Smooth muscle cell (in vitro differentiated cells): ENCODE results near the gene ZBED6. TPM values are rescaled to one million over a fixed set of nuclear protein-coding genes. Genes with fewer than 3 reads are reported as not detected.
"Not testable (repeated sequence)": the region's sequence is repeated elsewhere in the genome, so short reads cannot be mapped to it uniquely, and the experiment has no call there.

ENCODE experiments used
- DNase-seq: peaks from one replicate; lab custom pipeline; 2025; ENCODE audit not compliant: unreplicated experiment; lab: John Stamatoyannopoulos, UW
- H2AFZ ChIP-seq: fragments of 200-600 bp; sonication (generic); 2 replicates; pipeline ENCODE4 v1.6.0; 2016; ENCODE audit warnings: antibody characterized with exemption, low read depth, mild to moderate bottlenecking
- H3F3A ChIP-seq: fragments of 200-600 bp; sonication (generic); 2 replicates; pipeline ENCODE4 v1.6.0; 2017; ENCODE audit warnings: antibody characterized with exemption, low read depth
- H3K27ac ChIP-seq: fragments of 200-600 bp; sonication (generic); 2 replicates; pipeline ENCODE4 v1.5.1; 2016; ENCODE audit warnings: low read depth, mild to moderate bottlenecking
- H3K27me3 ChIP-seq: fragments of 200-600 bp; sonication (generic); 2 replicates; pipeline ENCODE4 v1.6.1; 2016; ENCODE audit warnings: low read depth, mild to moderate bottlenecking
- H3K36me3 ChIP-seq: fragments of 200-600 bp; sonication (generic); 2 replicates; pipeline ENCODE4 v1.5.1; 2016; ENCODE audit warnings: low read depth
- H3K4me1 ChIP-seq: fragments of 200-600 bp; sonication (generic); 2 replicates; pipeline ENCODE4 v1.5.1; 2016; ENCODE audit warnings: low read depth
- H3K4me2 ChIP-seq: fragments of 200-600 bp; sonication (generic); 2 replicates; pipeline ENCODE4 v1.6.0; 2016; ENCODE audit warnings: mild to moderate bottlenecking
- H3K4me3 ChIP-seq: fragments of 200-600 bp; sonication (generic); 2 replicates; pipeline ENCODE4 v1.5.1; 2016; ENCODE audit warnings: mild to moderate bottlenecking
- H3K79me2 ChIP-seq: fragments of 200-600 bp; sonication (generic); 2 replicates; pipeline ENCODE4 v1.6.0; 2016; ENCODE audit warnings: low read depth, mild to moderate bottlenecking
- H3K9ac ChIP-seq: fragments of 200-600 bp; sonication (generic); 2 replicates; pipeline ENCODE4 v1.6.0; 2016; ENCODE audit warnings: low read depth
- H3K9me3 ChIP-seq: fragments of 200-600 bp; sonication (generic); replicated peaks from 2 replicates; pipeline ENCODE4 v1.5.1; 2016; ENCODE audit warnings: low read depth
- H4K20me1 ChIP-seq: fragments of 200-600 bp; sonication (generic); 2 replicates; pipeline ENCODE4 v1.6.0; 2016; ENCODE audit warnings: low read depth
- WGBS: methylation state at CpG from one replicate; pipeline ENCODE4 v1.1.7; 2016; ENCODE audit warnings: low lambda C conversion rate; 5-methylcytosine and 5-hydroxymethylcytosine counted together
- polyA plus RNA-seq: library from polyadenylated mRNA; unstranded; fragments of >200 nt; fragmentation: Nextera tagmentation; extraction: Ambion mirVana; gene quantifications from 2 replicates; pipeline ENCODE4 v1.2.1, GENCODE V29; 2016
- total RNA-seq: library from RNA; depleted of rRNA; stranded (reverse); fragments of >200 nt; gene quantifications from 2 replicates; pipeline ENCODE4 v1.2.3, GENCODE V29; 2014
- TF ChIP-seq, protein P1 (sequence below): fragments of 200-600 bp; sonication (generic); IDR thresholded peaks from 2 replicates; pipeline ENCODE4 v1.5.1; 2017; ENCODE audit warnings: borderline replicate concordance, mild to moderate bottlenecking, antibody characterized with exemption; ENCODE audit not compliant: insufficient read depth, poor library complexity, severe bottlenecking

ZBED6 gene
- total and polyA plus RNA-seq, 2 experiments from 2014 or later: 1.9 to 32.0 TPM

GRCh38 chr1:203792486-203792885 is 2.9 kb upstream of the ZBED6 start:
- peaks cover 14% of the 10 kb centered on the region for H4K20me1 ChIP-seq
- no peak overlapping the region for H3K9ac ChIP-seq
- 85% methylated on average over 2 of the region's 2 CpGs for WGBS

GRCh38 chr1:203793561-203793960 is 1.9 kb upstream of the ZBED6 start:
- H3K4me3 ChIP-seq, H3K27me3 ChIP-seq, H3K27ac ChIP-seq, H3K4me2 ChIP-seq, H3K9ac ChIP-seq, H3K9me3 ChIP-seq, H2AFZ ChIP-seq, H3K36me3 ChIP-seq, DNase-seq, H3F3A ChIP-seq: not testable (repeated sequence)
- peaks cover 25% of the 10 kb centered on the region for H4K20me1 ChIP-seq
- H3K79me2 ChIP-seq: peaks cover 28% of the 10 kb centered on the region
- peaks cover 14% of the 10 kb centered on the region for H3K4me1 ChIP-seq
- WGBS: 88% methylated on average over 7 of the region's 7 CpGs

More at GRCh38 chr1:203792486-203792885, 2.9 kb upstream of the ZBED6 start:
- H2AFZ ChIP-seq: no peak overlapping the region
- no peaks in the 10 kb centered on the region for H3K36me3 ChIP-seq
- no peak overlapping the region for H3K4me3 ChIP-seq
- TF ChIP-seq, protein P1, sequence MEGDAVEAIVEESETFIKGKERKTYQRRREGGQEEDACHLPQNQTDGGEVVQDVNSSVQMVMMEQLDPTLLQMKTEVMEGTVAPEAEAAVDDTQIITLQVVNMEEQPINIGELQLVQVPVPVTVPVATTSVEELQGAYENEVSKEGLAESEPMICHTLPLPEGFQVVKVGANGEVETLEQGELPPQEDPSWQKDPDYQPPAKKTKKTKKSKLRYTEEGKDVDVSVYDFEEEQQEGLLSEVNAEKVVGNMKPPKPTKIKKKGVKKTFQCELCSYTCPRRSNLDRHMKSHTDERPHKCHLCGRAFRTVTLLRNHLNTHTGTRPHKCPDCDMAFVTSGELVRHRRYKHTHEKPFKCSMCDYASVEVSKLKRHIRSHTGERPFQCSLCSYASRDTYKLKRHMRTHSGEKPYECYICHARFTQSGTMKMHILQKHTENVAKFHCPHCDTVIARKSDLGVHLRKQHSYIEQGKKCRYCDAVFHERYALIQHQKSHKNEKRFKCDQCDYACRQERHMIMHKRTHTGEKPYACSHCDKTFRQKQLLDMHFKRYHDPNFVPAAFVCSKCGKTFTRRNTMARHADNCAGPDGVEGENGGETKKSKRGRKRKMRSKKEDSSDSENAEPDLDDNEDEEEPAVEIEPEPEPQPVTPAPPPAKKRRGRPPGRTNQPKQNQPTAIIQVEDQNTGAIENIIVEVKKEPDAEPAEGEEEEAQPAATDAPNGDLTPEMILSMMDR: no peak
- H3K4me1 ChIP-seq: peaks cover 13% of the 10 kb centered on the region
- peaks cover 18% of the 10 kb centered on the region for H3K79me2 ChIP-seq
- H3K27ac ChIP-seq: no peak overlapping the region
- no peaks in the 10 kb centered on the region for H3K9me3 ChIP-seq
- H3K27me3 ChIP-seq: no peaks in the 10 kb centered on the region
- DNase-seq: no peak
- no peak overlapping the region for H3K4me2 ChIP-seq
- H3F3A ChIP-seq: no peaks in the 10 kb centered on the region

DNA sequence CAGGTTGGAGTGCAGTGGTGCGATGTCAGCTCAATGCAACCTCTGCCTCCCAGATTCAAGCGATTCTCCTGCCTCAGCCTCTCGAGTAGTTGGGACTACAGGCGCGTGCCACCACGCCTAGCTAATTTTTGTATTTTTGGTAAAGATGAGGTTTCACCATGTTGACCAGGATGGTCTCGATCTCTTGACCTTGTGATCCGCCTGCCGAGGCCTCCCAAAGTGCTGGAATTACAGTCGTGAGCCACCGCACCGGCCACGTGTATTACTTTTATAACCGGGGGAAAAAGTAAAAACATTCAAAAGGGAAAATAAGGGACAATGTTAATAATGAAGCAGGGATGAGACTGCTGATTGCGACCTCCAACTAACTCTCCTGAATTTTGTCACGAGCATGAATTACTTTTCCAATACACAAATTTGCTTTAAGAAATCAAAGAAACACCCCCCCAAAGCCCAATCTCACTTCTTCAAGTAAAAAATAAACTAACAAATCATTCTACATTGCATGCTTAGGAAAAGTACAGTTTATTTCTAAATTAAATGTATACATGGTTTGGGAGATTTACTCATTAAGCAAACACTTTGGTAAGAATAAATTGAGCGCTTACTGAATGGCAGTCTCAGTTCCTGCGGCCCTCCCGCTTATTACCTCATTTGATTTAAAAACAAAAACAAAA is 521 bp upstream of the ZBED6 start:
- no peaks in the 10 kb centered on the region for H3K36me3 ChIP-seq
- peaks cover 42% of the 10 kb centered on the region for H3K79me2 ChIP-seq
- TF ChIP-seq, protein P1: no peak
- peaks cover 17% of the 10 kb centered on the region for H3K4me1 ChIP-seq
- no peaks in the 10 kb centered on the region for H3F3A ChIP-seq
- DNase-seq: no peak
- peaks cover 38% of the 10 kb centered on the region for H4K20me1 ChIP-seq
- peak overlapping the region; percentile 99 for H3K27ac ChIP-seq
- H2AFZ ChIP-seq: peak overlapping the region; percentile 79
- peak overlapping the region; percentile 92 for H3K4me2 ChIP-seq
- no peaks in the 10 kb centered on the region for H3K9me3 ChIP-seq
- WGBS: 73% methylated on average over 19 of the region's 19 CpGs
- no peaks in the 10 kb centered on the region for H3K27me3 ChIP-seq
- peak overlapping the region; percentile 95 for H3K4me3 ChIP-seq
- H3K9ac ChIP-seq: peak overlapping the region; percentile 99

- Histone ChIP-seq H2AFZ (no peak overlapping the region), H3K4me3 (peak overlapping the region; percentile 95), H3K4me1 (peaks cover 28% of the 10 kb centered on the region), H4K20me1 (peaks cover 52% of the 10 kb centered on the region), H3K36me3 (no peaks in the 10 kb centered on the region), H3K9ac (peak overlapping the region; percentile 99), H3K79me2 (peaks cover 55% of the 10 kb centered on the region), H3F3A (peaks cover 5% of the 10 kb centered on the region), H3K4me2 (peak overlapping the region; percentile 92), H3K27me3 (no peaks in the 10 kb centered on the region), H3K27ac (peak overlapping the region; percentile 99), H3K9me3 (no peaks in the 10 kb centered on the region)
- TF ChIP-seq, protein P1: no peak
- no peak for DNase-seq
- WGBS: 1% methylated on average over 12 of the region's 12 CpGs
Measured at GRCh38 chr1:203796236-203796605, 798 bp downstream of the ZBED6 start.
